Inflammatory macrophage treated with lipopolysaccharide for 1 hour (primary cell): ENCODE results near the gene NLN.

Experiments used
- DNase-seq, 2 donors: peaks; one replicate each; pipeline ENCODE4 v3.0.0-alpha.2; 2020 to 2022

The NLN gene

GRCh38 chr5:65811004-65811403 is 89.0 kb downstream of the NLN start:
- no peak for DNase-seq

- DNase-seq = no peak
Observed at GRCh38 chr5:65811885-65812284, 89.9 kb downstream of the NLN start.

- DNase-seq = no peak
Observed at GRCh38 chr5:65812648-65813047, 90.6 kb downstream of the NLN start.

GRCh38 chr5:65813174-65813573 is 91.2 kb downstream of the NLN start:
- no peak for DNase-seq

- DNase-seq = no peak
Observed at GRCh38 chr5:65815161-65815560, 93.2 kb downstream of the NLN start.

- no peak for DNase-seq
Observed at GRCh38 chr5:65816729-65817128, 94.7 kb downstream of the NLN start.

GRCh38 chr5:65817931-65818330 is 95.9 kb downstream of the NLN start:
- no peak for DNase-seq

- DNase-seq = no peak
Observed at GRCh38 chr5:65818592-65818991, 96.6 kb downstream of the NLN start.

GRCh38 chr5:65819215-65819904 is 97.4 kb downstream of the NLN start:
- DNase-seq = no peak

GRCh38 chr5:65819905-65820240 is 97.9 kb downstream of the NLN start:
- DNase-seq = peak in 1 of 2 donors; percentile 8

- no peak for DNase-seq
Observed at GRCh38 chr5:65820373-65820772, 98.4 kb downstream of the NLN start.

- no peak for DNase-seq
Observed at GRCh38 chr5:65821966-65822365, 100.0 kb downstream of the NLN start.

- no peak for DNase-seq
Observed at GRCh38 chr5:65822710-65823109, 100.7 kb downstream of the NLN start.

- no peak for DNase-seq
Observed at GRCh38 chr5:65823204-65823603, 101.2 kb downstream of the NLN start.

GRCh38 chr5:65823845-65824445 is 101.9 kb downstream of the NLN start:
- DNase-seq = no peak

- DNase-seq = peak; percentile 52 to 70
Observed at GRCh38 chr5:65825408-65826328, 103.7 kb downstream of the NLN start.

- no peak for DNase-seq
Observed at GRCh38 chr5:65828022-65828896, 106.3 kb downstream of the NLN start.

GRCh38 chr5:65830856-65831255 is 108.9 kb downstream of the NLN start:
- no peak for DNase-seq

GRCh38 chr5:65831276-65831675 is 109.3 kb downstream of the NLN start:
- DNase-seq = no peak

- DNase-seq = no peak
Observed at GRCh38 chr5:65832152-65832551, 110.1 kb downstream of the NLN start.

- no peak for DNase-seq
Observed at GRCh38 chr5:65832603-65833228, 110.7 kb downstream of the NLN start.

- no peak for DNase-seq
Observed at GRCh38 chr5:65833780-65834179, 111.8 kb downstream of the NLN start.
